ENCODE data around the gene TMEM59L. TPM values are rescaled to one million over a fixed set of nuclear protein-coding genes. Genes with fewer than 3 reads are reported as not detected.

TMEM59L gene
- total RNA-seq, 4 donors from 2014 or later: 0.46 to 0.63 (median 0.52) TPM; not detected in 1

GRCh38 chr19:18587962-18588610, 24.6 kb upstream of the TMEM59L start:
- peak overlapping the region; percentile 83 for H3K4me3 ChIP-seq (ENCODE audit: low read depth, poor library complexity, severe bottlenecking)
- 27 to 36% methylated on average over 15 of the region's 16 CpGs for WGBS, 2 donors
- no peak for TF ChIP-seq POLR2A (IDR thresholded peaks at IDR 0.05)
- TF ChIP-seq CTCF (IDR thresholded peaks at IDR 0.05): no peak
- intact Hi-C loops (cut with DNase I; ENCODE audit: low total_unique reads): no loop called here
- peak in 1 of 2 donors; percentile 73 for DNase-seq (ENCODE audit: low spot score in 2 of 2)

DNA sequence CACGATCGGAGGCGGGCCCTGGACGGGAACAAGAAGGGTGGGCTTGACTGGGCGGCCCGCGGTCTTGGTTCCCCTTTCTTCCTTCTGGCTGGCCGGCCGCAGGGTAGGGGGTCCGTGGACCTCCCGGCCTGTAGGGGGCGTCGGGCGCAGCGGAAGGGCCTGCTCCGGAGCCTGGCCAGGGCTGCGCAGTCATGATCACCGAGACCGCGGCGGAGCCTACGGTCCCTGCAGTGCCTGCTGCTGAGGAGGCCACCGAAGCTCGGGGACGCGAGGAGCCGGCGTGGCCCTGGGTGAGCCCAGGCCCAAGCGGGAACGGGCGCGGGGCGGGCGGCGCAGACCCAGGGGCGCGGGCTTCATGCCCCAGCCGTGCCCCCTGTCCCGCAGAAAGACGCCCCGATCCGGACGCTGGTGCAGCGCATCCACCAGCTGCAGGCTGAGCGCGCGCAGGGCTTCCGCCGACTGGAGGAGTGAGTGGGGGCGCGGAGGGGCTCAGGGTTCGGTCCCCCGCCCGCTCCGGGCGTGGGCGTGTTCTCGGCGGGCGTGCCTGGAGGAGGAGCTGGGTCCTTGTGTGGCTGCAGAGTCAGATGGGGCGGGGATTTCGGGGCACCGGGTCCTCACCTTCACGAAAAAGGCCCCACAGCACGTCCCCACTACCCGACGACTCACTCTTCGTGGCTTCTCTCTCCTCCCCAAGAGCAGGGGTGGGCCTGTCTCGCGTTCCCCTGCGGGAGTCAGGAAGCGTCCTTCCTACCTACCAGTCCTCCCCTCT, 23.9 kb upstream of the TMEM59L start, which contains the start of gene REX1BD:
Gene REX1BD (plus strand): TSS at position 188 of the 769 bp plus-strand sequence. CDS start 4 bp downstream, at position 192.
- 0 to 1% methylated on average over 1 to 41 of the region's 72 CpGs for WGBS, 2 donors
- DNase-seq (ENCODE audit: low spot score in 2 of 2): peak; percentile 73 to 97
- intact Hi-C loops (cut with DNase I; ENCODE audit: low total_unique reads): no loop called here
- peak within 1 kb of the TSS; percentile 83 for H3K4me3 ChIP-seq (ENCODE audit: low read depth, poor library complexity, severe bottlenecking)
- TF ChIP-seq POLR2A (IDR thresholded peaks at IDR 0.05) (no peak), CTCF (IDR thresholded peaks at IDR 0.05) (peak in 2 of 3 donors; percentile 4 to 50)

GRCh38 chr19:18589380-18590272, 23.0 kb upstream of the TMEM59L start:
- TF ChIP-seq POLR2A (IDR thresholded peaks at IDR 0.05) (no peak), CTCF (IDR thresholded peaks at IDR 0.05) (no peak)
- 10 to 16% methylated on average over 23 to 38 of the region's 52 CpGs for WGBS, 2 donors
- intact Hi-C loops (cut with DNase I; ENCODE audit: low total_unique reads): loop anchor here (10.0 kb wide), 2 partner anchors 175 to 255 kb away; no protein-coding TSS in a partner anchor
- DNase-seq (ENCODE audit: low spot score in 2 of 2): peak in 1 of 2 donors; percentile 94
- peak overlapping the region; percentile 83 for H3K4me3 ChIP-seq (ENCODE audit: low read depth, poor library complexity, severe bottlenecking)

GRCh38 chr19:18590273-18591272, 22.1 kb upstream of the TMEM59L start:
- 69 to 75% methylated on average over 40 of the region's 40 CpGs for WGBS, 2 donors
- peak in 1 of 2 donors; percentile 90 for DNase-seq (ENCODE audit: low spot score in 2 of 2)

More at GRCh38 chr19:18590273-18591272, 22.1 kb upstream of the TMEM59L start:
- intact Hi-C loops (cut with DNase I; ENCODE audit: low total_unique reads): loop anchor here (10.0 kb wide), 2 partner anchors 174 to 254 kb away; no protein-coding TSS in a partner anchor
- no peak overlapping the region for H3K4me3 ChIP-seq (ENCODE audit: low read depth, poor library complexity, severe bottlenecking)
- no peak for TF ChIP-seq CTCF (IDR thresholded peaks at IDR 0.05)
- no peak for TF ChIP-seq POLR2A (IDR thresholded peaks at IDR 0.05)
